SK-N-SH treated with all-trans-retinoic acid at 6 μM for 48 hours (cell line): ENCODE results near the gene MRPS34.

Experiments
- ATAC-seq: fragments of 200-7000 bp; cut with Tn5 transposase; 3 replicates; pipeline ENCODE4 v1.9.1; 2020; ENCODE audit warnings: mild to moderate bottlenecking, moderate library complexity
- ARNTL ChIP-seq: fragments of 450-650 bp; formaldehyde crosslinking; IDR thresholded peaks from 2 replicates; pipeline ENCODE4 v1.5.0; 2020; ENCODE audit warnings: low read depth, mild to moderate bottlenecking, moderate library complexity, borderline replicate concordance
- BACH2 ChIP-seq: fragments of 250-450 bp; sonication (Bioruptor Pico); IDR thresholded peaks from 2 replicates; pipeline ENCODE4 v1.9.0; 2021; ENCODE audit warnings: mild to moderate bottlenecking, borderline replicate concordance
- CREB5 ChIP-seq: fragments of 250-450 bp; sonication (Bioruptor Pico); IDR thresholded peaks from 2 replicates; pipeline ENCODE4 v1.5.1; 2020; ENCODE audit warnings: low read depth, mild to moderate bottlenecking, moderate library complexity
- CSDC2 ChIP-seq: fragments of 250-450 bp; sonication (Bioruptor Pico); IDR thresholded peaks from 2 replicates; pipeline ENCODE4 v1.5.0; 2020; ENCODE audit warnings: mild to moderate bottlenecking, moderate library complexity
- CSRNP3 ChIP-seq: fragments of 250-450 bp; sonication (Bioruptor Pico); IDR thresholded peaks from 2 replicates; pipeline ENCODE4 v1.5.1; 2021; ENCODE audit warnings: mild to moderate bottlenecking, moderate library complexity
- ESRRG ChIP-seq: fragments of 250-450 bp; sonication (Bioruptor Pico); IDR thresholded peaks from 2 replicates; pipeline ENCODE4 v1.6.1; 2021; ENCODE audit warnings: mild to moderate bottlenecking
- GLIS3 ChIP-seq: fragments of 250-450 bp; sonication (Bioruptor Pico); IDR thresholded peaks from 2 replicates; pipeline ENCODE4 v1.5.0; 2020; ENCODE audit warnings: mild to moderate bottlenecking, moderate library complexity
- ISL1 ChIP-seq: fragments of 250-450 bp; sonication (Bioruptor Pico); IDR thresholded peaks from 2 replicates; pipeline ENCODE4 v2.1.2; 2022; ENCODE audit warnings: mild to moderate bottlenecking, moderate library complexity
- OSR1 ChIP-seq: fragments of 250-450 bp; sonication (Bioruptor Pico); IDR thresholded peaks from 2 replicates; pipeline ENCODE4 v1.8.0; 2022; ENCODE audit warnings: moderate library complexity, mild to moderate bottlenecking, inconsistent platforms
- PPARA ChIP-seq: fragments of 250-450 bp; sonication (Bioruptor Pico); IDR thresholded peaks from 2 replicates; pipeline ENCODE4 v1.5.0; 2020; ENCODE audit warnings: mild to moderate bottlenecking, borderline replicate concordance
- RARB ChIP-seq: fragments of 250-450 bp; sonication (Bioruptor Pico); IDR thresholded peaks from 2 replicates; pipeline ENCODE4 v1.8.0; 2021; ENCODE audit warnings: mild to moderate bottlenecking, moderate library complexity
- SNAI2 ChIP-seq: fragments of 250-450 bp; sonication (Bioruptor Pico); IDR thresholded peaks from 2 replicates; pipeline ENCODE4 v1.5.0; 2020; ENCODE audit warnings: mild to moderate bottlenecking, moderate library complexity
- TCF4 ChIP-seq: fragments of 250-450 bp; sonication (Bioruptor Pico); IDR thresholded peaks from 2 replicates; pipeline ENCODE4 v1.8.0; 2021; ENCODE audit warnings: mild to moderate bottlenecking, moderate library complexity, borderline replicate concordance
- TOX ChIP-seq: fragments of 250-450 bp; sonication (Bioruptor Pico); IDR thresholded peaks from 2 replicates; pipeline ENCODE4 v1.8.0; 2021; ENCODE audit warnings: mild to moderate bottlenecking, moderate library complexity, borderline replicate concordance
- ZC3H10 ChIP-seq: fragments of 250-450 bp; sonication (Bioruptor Pico); IDR thresholded peaks from 2 replicates; pipeline ENCODE4 v1.5.1; 2021; ENCODE audit warnings: mild to moderate bottlenecking, moderate library complexity
- ZFP3 ChIP-seq: fragments of 250-450 bp; sonication (Bioruptor Pico); IDR thresholded peaks from 2 replicates; pipeline ENCODE4 v1.5.0; 2020; ENCODE audit warnings: mild to moderate bottlenecking, moderate library complexity
- ZFP30 ChIP-seq: fragments of 450-650 bp; formaldehyde crosslinking; IDR thresholded peaks from 2 replicates; pipeline ENCODE4 v1.5.0; 2022; ENCODE audit warnings: mild to moderate bottlenecking, moderate library complexity
- ZNF565 ChIP-seq: fragments of 450-650 bp; formaldehyde crosslinking; conservative IDR thresholded peaks from 2 replicates; pipeline ENCODE4 v1.5.0; 2020; ENCODE audit warnings: low read depth, mild to moderate bottlenecking, moderate library complexity
- ZNF70 ChIP-seq: fragments of 450-650 bp; formaldehyde crosslinking; IDR thresholded peaks from 2 replicates; pipeline ENCODE4 v1.5.0; 2020; ENCODE audit warnings: mild to moderate bottlenecking, moderate library complexity
- TF ChIP-seq, protein P1 (sequence below): fragments of 250-450 bp; sonication (Bioruptor Pico); IDR thresholded peaks from 2 replicates; pipeline ENCODE4 v1.8.0; 2021; ENCODE audit warnings: low read depth, mild to moderate bottlenecking, moderate library complexity, borderline replicate concordance
- TF ChIP-seq, protein P2 (sequence below): fragments of 250-450 bp; sonication (Bioruptor Pico); IDR thresholded peaks from 2 replicates; pipeline ENCODE4 v1.8.0; 2020; ENCODE audit warnings: mild to moderate bottlenecking, moderate library complexity, borderline replicate concordance
- TF ChIP-seq, protein P3 (sequence below): fragments of 250-450 bp; sonication (Bioruptor Pico); IDR thresholded peaks from 2 replicates; pipeline ENCODE4 v1.5.0; 2020; ENCODE audit warnings: mild to moderate bottlenecking, moderate library complexity

The MRPS34 gene

DNA sequence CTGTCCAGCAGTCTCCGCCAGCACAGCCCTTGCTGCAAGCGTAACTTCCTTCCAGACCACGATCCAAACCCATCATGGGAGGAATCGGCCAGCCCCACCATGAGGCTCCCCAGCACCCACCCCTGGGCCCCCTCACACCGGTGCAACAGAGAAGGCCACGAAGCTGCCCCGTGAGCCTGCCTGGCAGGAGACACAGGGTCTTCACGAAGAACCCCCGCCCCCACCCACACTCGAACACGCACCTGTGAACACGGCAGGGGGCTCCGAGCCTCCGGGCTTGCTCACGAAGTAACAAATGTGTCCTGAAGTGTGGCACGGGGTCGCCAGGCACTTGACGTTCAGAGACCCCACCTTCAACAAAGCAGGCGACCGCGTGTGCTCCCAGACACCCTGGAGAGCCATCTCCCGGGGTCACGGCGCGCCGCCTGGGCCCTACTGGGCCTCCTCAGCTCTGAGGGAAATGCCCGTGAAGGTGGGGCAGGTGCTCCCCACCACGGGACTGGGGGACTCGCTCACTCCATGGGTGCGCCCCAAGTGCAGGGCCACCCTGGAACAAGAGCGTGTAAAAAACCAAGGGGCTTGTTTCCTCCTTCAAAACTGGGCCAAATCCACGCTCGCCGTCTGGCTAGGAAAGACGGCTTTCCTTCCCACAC lies 46.1 kb upstream of the MRPS34 start:
- ATAC-seq: no peak
- TF ChIP-seq SNAI2 (CRISPR knock-in tag) (no peak), ZC3H10 (no peak), ESRRG (no peak), ZFP3 (CRISPR knock-in tag) (no peak), BACH2 (CRISPR knock-in tag) (no peak), ZNF70 (CRISPR knock-in tag) (no peak), OSR1 (no peak), PPARA (CRISPR knock-in tag) (no peak), GLIS3 (CRISPR knock-in tag) (no peak)
- TF ChIP-seq, protein P1, sequence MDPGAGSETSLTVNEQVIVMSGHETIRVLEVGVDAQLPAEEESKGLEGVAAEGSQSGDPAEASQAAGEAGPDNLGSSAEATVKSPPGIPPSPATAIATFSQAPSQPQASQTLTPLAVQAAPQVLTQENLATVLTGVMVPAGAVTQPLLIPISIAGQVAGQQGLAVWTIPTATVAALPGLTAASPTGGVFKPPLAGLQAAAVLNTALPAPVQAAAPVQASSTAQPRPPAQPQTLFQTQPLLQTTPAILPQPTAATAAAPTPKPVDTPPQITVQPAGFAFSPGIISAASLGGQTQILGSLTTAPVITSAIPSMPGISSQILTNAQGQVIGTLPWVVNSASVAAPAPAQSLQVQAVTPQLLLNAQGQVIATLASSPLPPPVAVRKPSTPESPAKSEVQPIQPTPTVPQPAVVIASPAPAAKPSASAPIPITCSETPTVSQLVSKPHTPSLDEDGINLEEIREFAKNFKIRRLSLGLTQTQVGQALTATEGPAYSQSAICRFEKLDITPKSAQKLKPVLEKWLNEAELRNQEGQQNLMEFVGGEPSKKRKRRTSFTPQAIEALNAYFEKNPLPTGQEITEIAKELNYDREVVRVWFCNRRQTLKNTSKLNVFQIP: no peak
- TF ChIP-seq, protein P2, sequence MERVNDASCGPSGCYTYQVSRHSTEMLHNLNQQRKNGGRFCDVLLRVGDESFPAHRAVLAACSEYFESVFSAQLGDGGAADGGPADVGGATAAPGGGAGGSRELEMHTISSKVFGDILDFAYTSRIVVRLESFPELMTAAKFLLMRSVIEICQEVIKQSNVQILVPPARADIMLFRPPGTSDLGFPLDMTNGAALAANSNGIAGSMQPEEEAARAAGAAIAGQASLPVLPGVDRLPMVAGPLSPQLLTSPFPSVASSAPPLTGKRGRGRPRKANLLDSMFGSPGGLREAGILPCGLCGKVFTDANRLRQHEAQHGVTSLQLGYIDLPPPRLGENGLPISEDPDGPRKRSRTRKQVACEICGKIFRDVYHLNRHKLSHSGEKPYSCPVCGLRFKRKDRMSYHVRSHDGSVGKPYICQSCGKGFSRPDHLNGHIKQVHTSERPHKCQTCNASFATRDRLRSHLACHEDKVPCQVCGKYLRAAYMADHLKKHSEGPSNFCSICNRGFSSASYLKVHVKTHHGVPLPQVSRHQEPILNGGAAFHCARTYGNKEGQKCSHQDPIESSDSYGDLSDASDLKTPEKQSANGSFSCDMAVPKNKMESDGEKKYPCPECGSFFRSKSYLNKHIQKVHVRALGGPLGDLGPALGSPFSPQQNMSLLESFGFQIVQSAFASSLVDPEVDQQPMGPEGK: no peak

DNA sequence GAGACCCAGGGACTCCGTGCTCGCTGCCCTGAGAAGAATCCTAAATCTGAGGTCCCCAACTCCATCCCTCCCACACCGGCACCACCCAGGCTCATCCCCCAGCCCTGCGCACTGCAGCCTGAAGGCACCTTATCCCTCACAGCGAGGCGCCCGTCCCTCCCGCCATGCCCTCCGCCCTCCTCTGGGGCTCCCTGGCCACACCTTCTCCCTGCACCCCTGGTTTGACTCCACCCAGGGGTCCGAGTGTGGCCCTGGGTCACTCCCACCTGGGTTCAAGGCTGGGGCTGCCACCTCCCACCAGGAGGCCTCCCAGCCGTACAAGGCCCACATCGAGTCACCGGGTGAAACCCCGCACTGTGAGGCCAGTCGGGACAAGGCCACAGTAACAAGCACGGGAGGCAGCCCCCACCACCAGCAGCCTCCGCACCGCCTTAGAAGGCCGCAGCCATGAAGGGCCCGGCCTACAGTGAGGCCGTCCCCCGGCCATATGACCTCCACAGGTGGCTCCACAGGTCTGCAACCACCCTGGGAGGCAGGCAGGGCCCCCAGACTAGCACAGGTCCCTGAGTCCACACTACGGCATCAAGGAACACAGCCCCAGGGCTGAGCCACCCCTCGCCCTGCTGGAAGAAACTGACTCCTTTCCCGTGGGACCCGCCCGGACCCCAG lies 45.4 kb upstream of the MRPS34 start:
- TF ChIP-seq ZFP3 (CRISPR knock-in tag) (no peak), ZNF70 (CRISPR knock-in tag) (no peak), ZC3H10 (no peak), ZFP30 (no peak), CSDC2 (no peak), ARNTL (CRISPR knock-in tag) (no peak), TCF4 (CRISPR knock-in tag) (no peak)
- TF ChIP-seq, all 23 proteins: peak for 0
- no peak for ATAC-seq

GRCh38 chr16:1817716-1818115 lies 44.8 kb upstream of the MRPS34 start:
- no peak for TF ChIP-seq GLIS3 (CRISPR knock-in tag)
- no peak for TF ChIP-seq PPARA (CRISPR knock-in tag)
- TF ChIP-seq, protein P3, sequence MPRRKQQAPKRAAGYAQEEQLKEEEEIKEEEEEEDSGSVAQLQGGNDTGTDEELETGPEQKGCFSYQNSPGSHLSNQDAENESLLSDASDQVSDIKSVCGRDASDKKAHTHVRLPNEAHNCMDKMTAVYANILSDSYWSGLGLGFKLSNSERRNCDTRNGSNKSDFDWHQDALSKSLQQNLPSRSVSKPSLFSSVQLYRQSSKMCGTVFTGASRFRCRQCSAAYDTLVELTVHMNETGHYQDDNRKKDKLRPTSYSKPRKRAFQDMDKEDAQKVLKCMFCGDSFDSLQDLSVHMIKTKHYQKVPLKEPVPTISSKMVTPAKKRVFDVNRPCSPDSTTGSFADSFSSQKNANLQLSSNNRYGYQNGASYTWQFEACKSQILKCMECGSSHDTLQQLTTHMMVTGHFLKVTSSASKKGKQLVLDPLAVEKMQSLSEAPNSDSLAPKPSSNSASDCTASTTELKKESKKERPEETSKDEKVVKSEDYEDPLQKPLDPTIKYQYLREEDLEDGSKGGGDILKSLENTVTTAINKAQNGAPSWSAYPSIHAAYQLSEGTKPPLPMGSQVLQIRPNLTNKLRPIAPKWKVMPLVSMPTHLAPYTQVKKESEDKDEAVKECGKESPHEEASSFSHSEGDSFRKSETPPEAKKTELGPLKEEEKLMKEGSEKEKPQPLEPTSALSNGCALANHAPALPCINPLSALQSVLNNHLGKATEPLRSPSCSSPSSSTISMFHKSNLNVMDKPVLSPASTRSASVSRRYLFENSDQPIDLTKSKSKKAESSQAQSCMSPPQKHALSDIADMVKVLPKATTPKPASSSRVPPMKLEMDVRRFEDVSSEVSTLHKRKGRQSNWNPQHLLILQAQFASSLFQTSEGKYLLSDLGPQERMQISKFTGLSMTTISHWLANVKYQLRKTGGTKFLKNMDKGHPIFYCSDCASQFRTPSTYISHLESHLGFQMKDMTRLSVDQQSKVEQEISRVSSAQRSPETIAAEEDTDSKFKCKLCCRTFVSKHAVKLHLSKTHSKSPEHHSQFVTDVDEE: no peak
- no peak for TF ChIP-seq OSR1
- no peak for TF ChIP-seq CREB5 (CRISPR knock-in tag)
- TF ChIP-seq ESRRG: no peak
- no peak for TF ChIP-seq ARNTL (CRISPR knock-in tag)
- no peak for TF ChIP-seq TOX (CRISPR knock-in tag)
- TF ChIP-seq BACH2 (CRISPR knock-in tag): no peak
- ATAC-seq: no peak

GRCh38 chr16:1817276-1817589 lies 44.3 kb upstream of the MRPS34 start:
- no peak for ATAC-seq
- TF ChIP-seq, protein P1: no peak
- TF ChIP-seq ARNTL (CRISPR knock-in tag) (no peak), TCF4 (CRISPR knock-in tag) (no peak), CSDC2 (no peak), CREB5 (CRISPR knock-in tag) (no peak), ZNF565 (CRISPR knock-in tag) (no peak), ZC3H10 (no peak), ESRRG (no peak), GLIS3 (CRISPR knock-in tag) (no peak), ZFP3 (CRISPR knock-in tag) (no peak), TOX (CRISPR knock-in tag) (no peak), ISL1 (no peak), ZNF70 (CRISPR knock-in tag) (no peak), RARB (CRISPR knock-in tag) (no peak), CSRNP3 (CRISPR knock-in tag) (no peak)
